ENCODE results near the gene EGLN2. TPM values are rescaled to one million over a fixed set of nuclear protein-coding genes. Genes with fewer than 3 reads are reported as not detected.
"Not testable (repeated sequence)": the region's sequence is repeated elsewhere in the genome, so short reads cannot be mapped to it uniquely, and the experiment has no call there.

The EGLN2 gene
- total RNA-seq, 1 donor from 2014 or later = 27.0 TPM

GRCh38 chr19:40852467-40853152 is 53.6 kb downstream of the EGLN2 start:
- not testable (repeated sequence) for H3K27ac ChIP-seq; H3K79me2 ChIP-seq (ENCODE audit: low read depth); H3K4me2 ChIP-seq; H3K9ac ChIP-seq; H3K4me3 ChIP-seq; H3K4me3 Mint-ChIP-seq; H4K20me1 ChIP-seq (ENCODE audit: low read depth); H3K27ac Mint-ChIP-seq; H3K4me1 Mint-ChIP-seq; H2AFZ ChIP-seq (replicated peaks); H3K36me3 ChIP-seq; H3K9me3 ChIP-seq (ENCODE audit: low read depth); H3F3A ChIP-seq (ENCODE audit: low read depth); H3K4me1 ChIP-seq; DNase-seq (ENCODE audit: low spot score); H3K36me3 Mint-ChIP-seq; H3K9me3 Mint-ChIP-seq
- H3K27me3 ChIP-seq = peaks cover 34% of the 10 kb centered on the region
- peaks cover 23% of the 10 kb centered on the region for H3K27me3 Mint-ChIP-seq (ENCODE audit: insufficient read depth, low read depth)

Other genes starting within 250 kb of the EGLN2 start
- gene SHKBP1, start 222.3 kb upstream of the EGLN2 start, total RNA-seq (ENCODE audit: low replicate concordance) = 20.6 and 63.7 TPM in 2 replicates
- 24.7 and 70.0 TPM in 2 replicates for gene LTBP4, start 197.8 kb upstream of the EGLN2 start, total RNA-seq (ENCODE audit: low replicate concordance)
- 6.4 and 19.8 TPM in 2 replicates for gene NUMBL, start 108.5 kb upstream of the EGLN2 start, total RNA-seq (ENCODE audit: low replicate concordance)
- gene COQ8B, start 82.3 kb upstream of the EGLN2 start, total RNA-seq (ENCODE audit: low replicate concordance) = 27.7 and 89.7 TPM in 2 replicates
- 6.5 and 12.4 TPM in 2 replicates for gene ITPKC, start 82.1 kb upstream of the EGLN2 start, total RNA-seq (ENCODE audit: low replicate concordance)
- 1.9 and 4.3 TPM in 2 replicates for gene ACTMAP, start 48.7 kb upstream of the EGLN2 start, total RNA-seq (ENCODE audit: low replicate concordance)
- gene SNRPA, start 48.0 kb upstream of the EGLN2 start, total RNA-seq (ENCODE audit: low replicate concordance) = 112 and 179 TPM in 2 replicates
- not detected in 2 replicates for gene MIA, start 23.7 kb upstream of the EGLN2 start, total RNA-seq (ENCODE audit: low replicate concordance)
- 12.9 and 27.0 TPM in 2 replicates for gene RAB4B, start 20.9 kb upstream of the EGLN2 start, total RNA-seq (ENCODE audit: low replicate concordance)
- not detected in 2 replicates for gene CYP2A6, start 51.3 kb downstream of the EGLN2 start, total RNA-seq (ENCODE audit: low replicate concordance)
- not detected in 2 replicates for gene CYP2A7, start 83.0 kb downstream of the EGLN2 start, total RNA-seq (ENCODE audit: low replicate concordance)
- gene CYP2B6, start 192.1 kb downstream of the EGLN2 start, total RNA-seq (ENCODE audit: low replicate concordance) = not detected in 2 replicates

Measured in neural progenitor cell (in vitro differentiated cells).